OCI-LY7 (cell line): ENCODE data around the gene DUSP6.

Experiments
- CTCF ChIP-seq: fragments of 200-600 bp; sonication (generic); conservative IDR thresholded peaks from 2 replicates; pipeline ENCODE4 v1.5.1; 2014; ENCODE audit warnings: mild to moderate bottlenecking, antibody characterized with exemption, low read length, moderate library complexity, mixed read lengths
- EZH2phosphoT487 ChIP-seq: fragments of 200-600 bp; sonication (generic); IDR thresholded peaks from 2 replicates; pipeline ENCODE4 v1.6.1; 2018; ENCODE audit warnings: low read depth, borderline replicate concordance, mild to moderate bottlenecking, mixed run types, antibody characterized with exemption, low read length, moderate library complexity, mixed read lengths

GRCh38 chr12:89392391-89392790, 40.1 kb upstream of the DUSP6 start:
- TF ChIP-seq CTCF (no peak), EZH2phosphoT487 (no peak)
